Measurements from ENCODE around the gene CFAP54. TPM values are rescaled to one million over a fixed set of nuclear protein-coding genes. Genes with fewer than 3 reads are reported as not detected.
"Not testable (repeated sequence)": the region's sequence is repeated elsewhere in the genome, so short reads cannot be mapped to it uniquely, and the experiment has no call there.

CFAP54 gene
- total and polyA plus RNA-seq, 3 experiments from 2014 or later = 0.08 to 0.88 (median 0.66) TPM

GRCh38 chr12:96648923-96649322 lies 159.5 kb downstream of the CFAP54 start:
- Mint-ChIP-seq H3K27ac (no peak overlapping the region), H3K27me3 (peaks cover 0 to 8% of the 10 kb centered on the region in 2 donors), H3K4me3 (no peak overlapping the region), H3K4me1 (no peaks in the 10 kb centered on the region), H3K36me3 (no peaks in the 10 kb centered on the region), H3K9me3 (peaks cover 0 to 11% (median 6%) of the 10 kb centered on the region in 5 donors)
- no peaks in the 10 kb centered on the region for H3K27me3 ChIP-seq (ENCODE audit: insufficient read depth, low read length, poor library complexity, severe bottlenecking)
- ChIA-PET CTCF (interaction anchor here (0.7 kb wide), 1 partner anchor 172 kb away, joined by 4 read pairs; no protein-coding TSS in a partner anchor), POLR2A (no interaction called here)
- no peak overlapping the region for H3K4me3 ChIP-seq (ENCODE audit: low read length)
- H3K9me3 ChIP-seq (ENCODE audit: low read length) = no peaks in the 10 kb centered on the region
- H3K27ac ChIP-seq (ENCODE audit: low read depth, low read length) = no peak overlapping the region
- no peak for DNase-seq
- H3K4me1 ChIP-seq (ENCODE audit: insufficient read depth, low read length) = no peaks in the 10 kb centered on the region
- H3K36me3 ChIP-seq (ENCODE audit: insufficient read depth, low read length) = no peaks in the 10 kb centered on the region

DNA sequence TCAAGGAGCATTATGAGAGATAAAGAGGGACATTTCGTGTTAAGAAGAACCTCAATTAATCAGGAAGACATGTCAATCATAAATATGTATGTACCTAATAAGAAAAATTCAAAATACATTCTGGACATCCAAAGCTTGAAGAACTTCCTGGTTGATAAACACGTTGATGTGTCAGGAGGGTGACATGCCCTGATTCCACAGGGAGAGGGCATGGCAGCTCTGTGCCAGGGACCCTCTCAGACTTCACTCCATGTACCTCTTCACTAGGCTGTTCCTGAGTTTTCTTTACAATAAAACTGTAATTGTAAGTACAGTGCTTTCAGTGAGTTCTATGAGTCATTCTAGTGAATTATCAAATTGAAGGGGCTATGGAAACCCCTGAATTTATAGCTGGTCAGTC lies 163.5 kb downstream of the CFAP54 start:
- H3K4me3 ChIP-seq (ENCODE audit: low read length) = no peak overlapping the region
- H3K9me3 Mint-ChIP-seq = peaks cover 0 to 2% (median 0%) of the 10 kb centered on the region in 5 donors
- H3K36me3 Mint-ChIP-seq = no peaks in the 10 kb centered on the region
- no peak overlapping the region for H3K27ac Mint-ChIP-seq
- H3K4me3 Mint-ChIP-seq = no peak overlapping the region
- H3K27ac ChIP-seq (ENCODE audit: low read depth, low read length) = no peak overlapping the region
- H3K4me1 ChIP-seq (ENCODE audit: insufficient read depth, low read length) = no peaks in the 10 kb centered on the region
- DNase-seq = no peak
- peaks cover 0 to 5% of the 10 kb centered on the region in 2 donors for H3K27me3 Mint-ChIP-seq
- H3K36me3 ChIP-seq (ENCODE audit: insufficient read depth, low read length) = no peaks in the 10 kb centered on the region
- ChIA-PET CTCF (no interaction called here), POLR2A (no interaction called here)
- H3K27me3 ChIP-seq (ENCODE audit: insufficient read depth, low read length, poor library complexity, severe bottlenecking) = no peaks in the 10 kb centered on the region
- H3K4me1 Mint-ChIP-seq = no peaks in the 10 kb centered on the region
- H3K9me3 ChIP-seq (ENCODE audit: low read length) = no peaks in the 10 kb centered on the region

GRCh38 chr12:96658075-96658474 lies 168.7 kb downstream of the CFAP54 start:
- POLR2A ChIA-PET = no interaction called here
- Histone ChIP-seq H3K4me3 (ENCODE audit: low read length) (no peak overlapping the region), H3K36me3 (ENCODE audit: insufficient read depth, low read length) (no peaks in the 10 kb centered on the region), H3K9me3 (ENCODE audit: low read length) (no peaks in the 10 kb centered on the region), H3K27ac (ENCODE audit: low read depth, low read length) (no peak overlapping the region), H3K27me3 (ENCODE audit: insufficient read depth, low read length, poor library complexity, severe bottlenecking) (no peaks in the 10 kb centered on the region), H3K4me1 (ENCODE audit: insufficient read depth, low read length) (no peaks in the 10 kb centered on the region)
- CTCF ChIA-PET = no interaction called here
- Mint-ChIP-seq H3K4me1 (no peaks in the 10 kb centered on the region), H3K27me3 (peaks cover 0 to 6% of the 10 kb centered on the region in 2 donors), H3K27ac (no peak overlapping the region), H3K36me3 (no peaks in the 10 kb centered on the region), H3K9me3 (peaks cover 0 to 2% (median 0%) of the 10 kb centered on the region in 5 donors), H3K4me3 (no peak overlapping the region)
- DNase-seq = no peak

- Histone ChIP-seq H3K4me1 (ENCODE audit: insufficient read depth, low read length) (no peaks in the 10 kb centered on the region), H3K36me3 (ENCODE audit: insufficient read depth, low read length) (no peaks in the 10 kb centered on the region), H3K27me3 (ENCODE audit: insufficient read depth, low read length, poor library complexity, severe bottlenecking) (no peaks in the 10 kb centered on the region), H3K4me3 (ENCODE audit: low read length) (no peak overlapping the region), H3K27ac (ENCODE audit: low read depth, low read length) (no peak overlapping the region), H3K9me3 (ENCODE audit: low read length) (no peaks in the 10 kb centered on the region)
- CTCF ChIA-PET = no interaction called here
- Mint-ChIP-seq H3K9me3 (peaks cover 0 to 5% (median 2%) of the 10 kb centered on the region in 5 donors), H3K4me3 (no peak overlapping the region), H3K36me3 (peaks cover 0 to 2% (median 0%) of the 10 kb centered on the region in 3 donors), H3K27ac (no peak overlapping the region), H3K27me3 (peaks cover 13 to 21% of the 10 kb centered on the region in 2 donors), H3K4me1 (no peaks in the 10 kb centered on the region)
- POLR2A ChIA-PET = no interaction called here
- no peak for DNase-seq
Measured at GRCh38 chr12:96669786-96670185, 180.4 kb downstream of the CFAP54 start.

- Mint-ChIP-seq H3K27ac (no peak overlapping the region), H3K27me3 (peaks cover 13 to 17% of the 10 kb centered on the region in 2 donors), H3K4me3 (no peak overlapping the region), H3K9me3 (peaks cover 0 to 4% (median 2%) of the 10 kb centered on the region in 5 donors), H3K36me3 (peaks cover 0 to 2% (median 0%) of the 10 kb centered on the region in 3 donors), H3K4me1 (no peaks in the 10 kb centered on the region)
- H3K27ac ChIP-seq (ENCODE audit: low read depth, low read length) = no peak overlapping the region
- H3K4me1 ChIP-seq (ENCODE audit: insufficient read depth, low read length) = no peaks in the 10 kb centered on the region
- POLR2A ChIA-PET = no interaction called here
- CTCF ChIA-PET = no interaction called here
- H3K27me3 ChIP-seq (ENCODE audit: insufficient read depth, low read length, poor library complexity, severe bottlenecking) = no peaks in the 10 kb centered on the region
- H3K9me3 ChIP-seq (ENCODE audit: low read length) = no peaks in the 10 kb centered on the region
- no peak overlapping the region for H3K4me3 ChIP-seq (ENCODE audit: low read length)
- DNase-seq = no peak
- H3K36me3 ChIP-seq (ENCODE audit: insufficient read depth, low read length) = no peaks in the 10 kb centered on the region
Measured at GRCh38 chr12:96670334-96670899, 181.0 kb downstream of the CFAP54 start.

DNA sequence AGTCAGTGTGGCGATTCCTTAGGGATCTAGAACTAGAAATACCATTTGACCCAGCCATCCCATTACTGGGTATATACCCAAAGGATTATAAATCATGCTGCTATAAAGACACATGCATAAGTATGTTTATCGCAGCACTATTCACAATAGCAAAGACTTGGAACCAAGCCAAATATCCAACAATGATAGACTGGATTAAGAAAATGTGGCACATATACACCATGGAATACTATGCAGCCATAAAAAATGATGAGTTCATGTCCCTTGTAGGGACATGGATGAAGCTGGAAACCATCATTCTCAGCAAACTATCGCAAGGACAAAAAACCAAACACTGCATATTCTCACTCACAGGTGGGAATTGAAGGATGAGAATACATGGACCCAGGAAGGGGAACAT lies 186.1 kb downstream of the CFAP54 start:
- POLR2A ChIA-PET; H3K27me3 ChIP-seq (ENCODE audit: insufficient read depth, low read length, poor library complexity, severe bottlenecking); H3K9me3 ChIP-seq (ENCODE audit: low read length); H3K4me3 Mint-ChIP-seq; H3K4me3 ChIP-seq (ENCODE audit: low read length); H3K4me1 Mint-ChIP-seq; H3K9me3 Mint-ChIP-seq; CTCF ChIA-PET; DNase-seq; H3K27ac ChIP-seq (ENCODE audit: low read depth, low read length); H3K36me3 Mint-ChIP-seq; H3K27ac Mint-ChIP-seq; H3K36me3 ChIP-seq (ENCODE audit: insufficient read depth, low read length); H3K4me1 ChIP-seq (ENCODE audit: insufficient read depth, low read length): not testable (repeated sequence)
- H3K27me3 Mint-ChIP-seq = peaks cover 2 to 16% of the 10 kb centered on the region in 2 donors

GRCh38 chr12:96677363-96677762 lies 188.0 kb downstream of the CFAP54 start:
- Histone ChIP-seq H3K9me3 (ENCODE audit: low read length) (no peaks in the 10 kb centered on the region), H3K27ac (ENCODE audit: low read depth, low read length) (no peak overlapping the region), H3K4me1 (ENCODE audit: insufficient read depth, low read length) (no peaks in the 10 kb centered on the region), H3K4me3 (ENCODE audit: low read length) (no peak overlapping the region), H3K36me3 (ENCODE audit: insufficient read depth, low read length) (no peaks in the 10 kb centered on the region), H3K27me3 (ENCODE audit: insufficient read depth, low read length, poor library complexity, severe bottlenecking) (no peaks in the 10 kb centered on the region)
- CTCF ChIA-PET = no interaction called here
- POLR2A ChIA-PET = no interaction called here
- H3K27me3 Mint-ChIP-seq = peaks cover 6 to 18% of the 10 kb centered on the region in 2 donors
- H3K36me3 Mint-ChIP-seq = no peaks in the 10 kb centered on the region
- no peaks in the 10 kb centered on the region for H3K9me3 Mint-ChIP-seq
- no peak for DNase-seq
- peak overlapping the region in 1 of 8 donors; percentile 26 for H3K27ac Mint-ChIP-seq
- no peak overlapping the region for H3K4me3 Mint-ChIP-seq
- H3K4me1 Mint-ChIP-seq = no peaks in the 10 kb centered on the region

DNA sequence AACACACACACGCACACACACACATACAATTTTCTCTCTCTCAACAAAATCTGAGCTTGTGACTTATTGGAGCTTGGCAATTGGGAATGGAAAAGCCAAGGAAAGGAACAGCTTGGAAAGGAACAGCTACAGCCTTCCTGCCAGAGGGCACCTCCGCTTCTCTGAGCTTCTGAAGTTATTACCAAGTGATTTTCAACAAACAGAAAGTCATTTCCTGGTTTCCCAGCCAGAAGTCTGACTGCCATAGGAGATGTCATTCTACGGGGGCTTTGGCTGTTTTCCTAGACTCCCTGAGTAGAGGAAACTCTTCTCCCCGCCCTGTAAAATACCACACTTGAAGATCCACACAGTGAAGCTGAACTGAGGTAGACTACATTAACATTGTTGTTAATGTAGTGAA lies 198.3 kb downstream of the CFAP54 start:
- Mint-ChIP-seq H3K27me3 (peaks cover 4 to 28% of the 10 kb centered on the region in 2 donors), H3K9me3 (peaks cover 0 to 5% (median 0%) of the 10 kb centered on the region in 5 donors), H3K4me1 (no peaks in the 10 kb centered on the region), H3K36me3 (peaks cover 0 to 3% (median 0%) of the 10 kb centered on the region in 3 donors), H3K27ac (no peak overlapping the region), H3K4me3 (no peak overlapping the region)
- DNase-seq = no peak
- Histone ChIP-seq H3K9me3 (ENCODE audit: low read length) (no peaks in the 10 kb centered on the region), H3K27me3 (ENCODE audit: insufficient read depth, low read length, poor library complexity, severe bottlenecking) (no peaks in the 10 kb centered on the region), H3K36me3 (ENCODE audit: insufficient read depth, low read length) (no peaks in the 10 kb centered on the region), H3K4me3 (ENCODE audit: low read length) (no peak overlapping the region), H3K4me1 (ENCODE audit: insufficient read depth, low read length) (no peaks in the 10 kb centered on the region), H3K27ac (ENCODE audit: low read depth, low read length) (no peak overlapping the region)
- ChIA-PET CTCF (no interaction called here), POLR2A (no interaction called here)

Data from CD8-positive, alpha-beta memory T cell (primary cell).